ENCODE measurements around the gene GABRR1.

- no peak for TF ChIP-seq EZH2 (IDR thresholded peaks at IDR 0.05; ENCODE audit: insufficient read depth, low read length)
- no peak for TF ChIP-seq CTCF (IDR thresholded peaks at IDR 0.05; ENCODE audit: insufficient read depth, low read depth, low read length)
Observed at GRCh38 chr6:89131599-89131998, 85.6 kb downstream of the GABRR1 start.

All from astrocyte (in vitro differentiated cells and primary cell).